Colonic mucosa (tissue), 4 donors: ENCODE data around the gene JMJD4. TPM values are rescaled to one million over a fixed set of nuclear protein-coding genes. Genes with fewer than 3 reads are reported as not detected.
"Not testable (repeated sequence)": the region's sequence is repeated elsewhere in the genome, so short reads cannot be mapped to it uniquely, and the experiment has no call there.

ENCODE experiments used
- DNase-seq: peaks from one replicate; pipeline ENCODE4 v3.0.0-alpha.2; 2020
- H3K27ac ChIP-seq: fragments of 200-600 bp; one replicate; pipeline ENCODE4 v1.8.0; 2021
- H3K27me3 ChIP-seq: fragments of 200-600 bp; one replicate; pipeline ENCODE4 v1.8.0; 2021
- H3K36me3 ChIP-seq: fragments of 200-600 bp; one replicate; pipeline ENCODE4 v1.8.0; 2021
- H3K4me1 ChIP-seq: fragments of 200-600 bp; one replicate; pipeline ENCODE4 v1.8.0; 2021; ENCODE audit warnings: mild to moderate bottlenecking
- H3K4me3 ChIP-seq: fragments of 200-600 bp; one replicate; pipeline ENCODE4 v1.8.0; 2021
- H3K9ac ChIP-seq, 2 donors: one replicate each; pipeline ENCODE4 v1.7.0; 2013; ENCODE audit warnings: control low read depth in 2 of 2, low read depth in 2 of 2, low read length in 2 of 2
- H3K9me3 ChIP-seq: fragments of 200-600 bp; one replicate; pipeline ENCODE4 v1.8.0; 2021
- CTCF ChIP-seq: fragments of 200-600 bp; IDR thresholded peaks from one replicate; pipeline ENCODE4 v1.8.0; 2022; ENCODE audit warnings: antibody characterized with exemption, mild to moderate bottlenecking
- intact Hi-C: fragments of 100-400 bp; cut with DNase I; formaldehyde crosslinking; loops from one replicate; pipeline ENCODE4 v1.14.1; 2022
- total RNA-seq, 2 donors: library from RNA; stranded (reverse); fragmentation: NEBNext Ultra II Directional in 1 of 2; extraction: Animal tissue kit (Norgen Biotek cat#: 25700) in 1 of 2; gene quantifications; one replicate each; pipeline ENCODE4 v1.2.1, GENCODE V29; 2021
- donor health status: healthy.
- donor health status: DM: no; HTN: no; CAD: no.
- donor health status: DM: no; HTN: no; CAD: no.

Gene JMJD4
- total RNA-seq, 2 donors from 2014 or later = 9.0 to 16.0 TPM

DNA sequence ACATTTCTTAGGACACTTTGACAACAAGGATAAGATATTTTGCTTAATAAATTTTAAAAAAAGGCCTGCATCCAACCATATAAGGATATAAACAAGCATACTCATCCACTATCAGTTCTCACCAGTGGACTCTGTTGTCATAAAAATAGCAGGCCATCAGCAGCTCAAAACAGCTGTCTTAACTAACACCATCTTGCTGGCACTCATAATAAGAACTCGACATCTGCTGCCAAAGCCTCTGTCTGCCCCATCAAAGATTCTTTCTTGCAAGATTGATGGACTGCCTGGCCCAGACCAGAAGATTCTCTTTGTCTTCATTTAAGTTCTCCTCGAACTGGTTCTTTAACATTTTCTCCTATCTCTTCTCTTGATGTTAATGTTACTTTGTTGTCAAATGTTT lies 10.1 kb downstream of the JMJD4 start:
- intact Hi-C loops = no loop called here
- no peak for DNase-seq

DNA sequence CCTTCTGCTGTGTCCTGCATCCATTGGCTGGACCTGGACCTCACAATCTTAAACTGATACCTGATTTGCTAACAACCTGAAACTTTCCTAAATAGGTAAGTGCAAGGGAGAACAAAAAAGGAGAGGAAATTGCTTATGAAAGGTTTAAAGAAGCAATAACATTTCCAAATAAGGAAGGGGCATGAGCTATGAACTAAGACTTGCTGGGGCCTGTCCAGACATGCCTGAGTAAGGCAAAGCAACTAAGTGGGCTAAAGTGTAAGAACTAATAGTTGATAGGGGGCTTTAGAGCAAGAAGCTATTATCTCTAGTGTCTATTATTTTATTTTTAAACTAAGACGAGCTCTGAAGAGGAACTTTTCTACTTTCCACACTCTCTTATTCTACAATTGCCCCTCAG lies 11.6 kb downstream of the JMJD4 start:
- no peak for TF ChIP-seq CTCF
- Histone ChIP-seq H3K27ac (no peak overlapping the region), H3K9ac (no peak overlapping the region), H3K27me3 (no peaks in the 10 kb centered on the region), H3K4me3 (no peak overlapping the region), H3K9me3 (no peaks in the 10 kb centered on the region), H3K36me3 (no peaks in the 10 kb centered on the region), H3K4me1 (peaks cover 5% of the 10 kb centered on the region)
- DNase-seq = no peak
- intact Hi-C loops = no loop called here

More for the DNA sequence above, 10.1 kb downstream of the JMJD4 start:
- H3K4me1 ChIP-seq = peaks cover 8% of the 10 kb centered on the region
- no peaks in the 10 kb centered on the region for H3K36me3 ChIP-seq
- H3K27ac ChIP-seq = no peak overlapping the region
- no peak overlapping the region for H3K4me3 ChIP-seq
- TF ChIP-seq CTCF = no peak
- H3K27me3 ChIP-seq = no peaks in the 10 kb centered on the region
- H3K9ac ChIP-seq = no peak overlapping the region
- H3K9me3 ChIP-seq = no peaks in the 10 kb centered on the region

- no peak for DNase-seq
- H3K4me1 ChIP-seq = no peaks in the 10 kb centered on the region
- no peak overlapping the region for H3K27ac ChIP-seq
- intact Hi-C loops = no loop called here
- no peak for TF ChIP-seq CTCF
- no peak overlapping the region for H3K9ac ChIP-seq
- no peaks in the 10 kb centered on the region for H3K27me3 ChIP-seq
- H3K36me3 ChIP-seq = no peaks in the 10 kb centered on the region
- no peaks in the 10 kb centered on the region for H3K9me3 ChIP-seq
- no peak overlapping the region for H3K4me3 ChIP-seq
These were observed 16.2 kb downstream of the JMJD4 start for GRCh38 chr1:227718932-227719331.

GRCh38 chr1:227712648-227713047 lies 22.5 kb downstream of the JMJD4 start:
- DNase-seq = no peak
- H3K36me3 ChIP-seq = no peaks in the 10 kb centered on the region
- intact Hi-C loops = no loop called here

DNA sequence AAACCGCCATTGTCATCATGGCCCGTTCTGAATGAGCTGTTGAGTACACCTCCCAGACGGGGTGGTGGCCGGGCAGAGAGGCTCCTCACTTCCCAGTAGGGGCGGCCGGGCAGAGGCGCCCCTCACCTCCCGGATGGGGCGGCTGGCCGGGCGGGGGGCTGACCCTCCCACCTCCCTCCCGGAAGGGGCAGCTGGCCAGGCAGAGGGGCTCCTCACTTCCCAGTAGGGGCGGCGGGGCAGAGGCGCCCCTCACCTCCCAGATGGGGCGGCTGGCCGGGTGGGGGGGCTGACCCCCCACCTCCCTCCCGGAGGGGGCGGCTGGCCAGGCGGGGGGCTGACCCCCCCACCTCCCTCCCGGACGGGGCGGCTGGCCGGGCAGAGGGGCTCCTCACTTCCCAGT lies 24.6 kb downstream of the JMJD4 start:
- intact Hi-C loops, H3K36me3 ChIP-seq, H3K4me3 ChIP-seq, H3K27me3 ChIP-seq, H3K9ac ChIP-seq, H3K4me1 ChIP-seq, H3K27ac ChIP-seq, H3K9me3 ChIP-seq, DNase-seq: not testable (repeated sequence)

More at GRCh38 chr1:227712648-227713047, 22.5 kb downstream of the JMJD4 start:
- no peak overlapping the region for H3K9ac ChIP-seq
- no peak for TF ChIP-seq CTCF
- no peak overlapping the region for H3K27ac ChIP-seq
- H3K4me3 ChIP-seq = no peak overlapping the region
- H3K4me1 ChIP-seq = no peaks in the 10 kb centered on the region
- no peaks in the 10 kb centered on the region for H3K9me3 ChIP-seq
- H3K27me3 ChIP-seq = no peaks in the 10 kb centered on the region

DNA sequence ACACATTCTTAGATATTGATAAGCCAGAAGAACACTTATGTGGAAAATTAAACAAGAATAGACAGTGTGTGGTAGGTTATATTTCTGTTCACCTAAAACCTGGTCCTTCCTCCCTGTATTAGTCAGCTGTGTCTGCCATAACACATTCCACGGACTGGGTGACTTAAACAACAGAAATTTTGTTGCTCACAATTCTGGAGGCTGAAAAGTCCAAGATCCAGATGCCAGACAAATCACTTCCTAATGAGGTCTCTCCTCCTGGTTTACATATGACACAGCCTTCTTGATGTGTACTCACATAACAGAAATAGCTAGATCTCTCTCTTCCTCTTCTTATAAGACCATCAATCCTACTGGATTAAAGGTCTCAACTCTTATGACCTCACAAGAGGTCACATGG lies 25.7 kb downstream of the JMJD4 start:
- no peaks in the 10 kb centered on the region for H3K4me1 ChIP-seq
- H3K27me3 ChIP-seq = no peaks in the 10 kb centered on the region
- no peak overlapping the region for H3K27ac ChIP-seq
- no peak for DNase-seq
- H3K4me3 ChIP-seq = no peak overlapping the region
- intact Hi-C loops = no loop called here
- H3K9me3 ChIP-seq = no peaks in the 10 kb centered on the region
- H3K9ac ChIP-seq = no peak overlapping the region
- no peak for TF ChIP-seq CTCF
- H3K36me3 ChIP-seq = no peaks in the 10 kb centered on the region
